HepG2 (cell line): Measurements from ENCODE around the gene RAPGEF5. TPM values are rescaled to one million over a fixed set of nuclear protein-coding genes. Genes with fewer than 3 reads are reported as not detected.

Source experiments
- ATAC-seq: fragments of 200-7000 bp; cut with Tn5 transposase; 3 replicates; pipeline ENCODE4 v1.9.1; 2020; ENCODE audit warnings: mild to moderate bottlenecking, moderate library complexity
- BruUV-seq: library from RNA; stranded (reverse); fragments of 400-500 nt; replicated peaks from 2 replicates; lab custom pipeline; 2021; lab: Mats Ljungman, UMichigan
- CTCF ChIA-PET: fragments of 300-600 bp; formaldehyde crosslinking; extraction: SDS; loops from one replicate; lab custom pipeline; 2021; ENCODE audit warnings: low total read pairs, inconsistent platforms, low intra/inter-chr PET ratio; lab: Yijun Ruan, JAX
- POLR2A ChIA-PET: fragments of 350-600 bp; sonication (Branson Sonifier 250); formaldehyde crosslinking; loops from one replicate; lab custom pipeline; 2020; ENCODE audit warnings: antibody characterized with exemption, inconsistent platforms; lab: Yijun Ruan, JAX
- DNase-seq: peaks from one replicate; pipeline ENCODE4 v3.0.0-alpha.2; 2015; ENCODE audit warnings: low spot score
- FAIRE-seq: peaks from 3 replicates; lab custom pipeline; 2011; peaks lifted over from hg19 to GRCh38; lab: Jason Lieb, UNC
- H2AFZ ChIP-seq: one replicate; pipeline ENCODE4 v1.6.1; 2011; ENCODE audit warnings: low read length, inconsistent platforms
- H3K27ac ChIP-seq: fragments of 300-600 bp; 3 replicates; pipeline ENCODE4 v1.8.0; 2011; ENCODE audit warnings: mixed run types, mild to moderate bottlenecking, mixed read lengths, low read length, inconsistent platforms; ENCODE audit not compliant: insufficient read depth; ENCODE audit errors: extremely low read length
- H3K27me3 ChIP-seq, 2 experiments: fragments of 200-600 bp in 1 of 2; 2 replicates in 1 of 2; 3 replicates in 1 of 2; pipeline versions ENCODE4 v1.6.0 to v1.8.0; 2011; ENCODE audit warnings: low read length in 2 of 2, mild to moderate bottlenecking in 2 of 2, moderate library complexity in 2 of 2, inconsistent platforms in 1 of 2; ENCODE audit not compliant: insufficient read depth in 2 of 2, control insufficient read depth in 1 of 2
- H3K36me3 ChIP-seq, 2 experiments: fragments of 200-600 bp in 1 of 2; replicated peaks in 1 of 2; 2 replicates in 1 of 2; 3 replicates in 1 of 2; pipeline versions ENCODE4 v1.5.1 to v1.8.0; 2011; ENCODE audit warnings: low read length in 2 of 2, inconsistent platforms in 1 of 2; ENCODE audit not compliant: insufficient read depth in 2 of 2, control insufficient read depth in 1 of 2
- H3K4me1 ChIP-seq: 2 replicates; pipeline ENCODE4 v1.5.1; 2012; ENCODE audit warnings: low read length, inconsistent platforms; ENCODE audit not compliant: insufficient read depth
- H3K4me2 ChIP-seq: 2 replicates; pipeline ENCODE4 v1.6.0; 2011; ENCODE audit warnings: low read depth, low read length, inconsistent platforms
- H3K4me3 ChIP-seq, 3 experiments: fragments of 200-600 bp in 1 of 3; sonication (generic), shearing (Covaris generic) in 1 of 3; replicated peaks in 1 of 3; 2 replicates each; pipeline ENCODE4 v1.5.1; 2011 to 2016; ENCODE audit warnings: low read length in 3 of 3, inconsistent platforms in 2 of 3, low read depth in 2 of 3, mild to moderate bottlenecking in 2 of 3, control low read depth in 1 of 3, mixed read lengths in 1 of 3; ENCODE audit not compliant: insufficient read depth in 1 of 3
- H3K79me2 ChIP-seq: one replicate; pipeline ENCODE4 v1.6.1; 2011; ENCODE audit warnings: low read length, inconsistent platforms; ENCODE audit not compliant: insufficient read depth
- H3K9ac ChIP-seq: 2 replicates; pipeline ENCODE4 v1.6.0; 2011; ENCODE audit warnings: mild to moderate bottlenecking, low read depth, low read length, inconsistent platforms; ENCODE audit not compliant: insufficient read depth
- H3K9me3 ChIP-seq: 2 replicates; pipeline ENCODE4 v1.5.1; 2012; ENCODE audit warnings: mild to moderate bottlenecking, low read length
- H4K20me1 ChIP-seq: 2 replicates; pipeline ENCODE4 v1.6.0; 2011; ENCODE audit warnings: inconsistent platforms, mild to moderate bottlenecking, low read length, moderate library complexity; ENCODE audit not compliant: insufficient read depth
- HNRNPLL ChIP-seq: fragments of 200-400 bp; formaldehyde crosslinking; IDR thresholded peaks from 2 replicates; pipeline ENCODE4 v1.6.1; 2017; ENCODE audit warnings: mild to moderate bottlenecking, low read depth, low read length; ENCODE audit not compliant: poor library complexity, severe bottlenecking
- JUNB ChIP-seq: sonication (generic); formaldehyde crosslinking; IDR thresholded peaks from 2 replicates; pipeline ENCODE4 v1.8.0; 2022; ENCODE audit warnings: missing genetic modification reagents, mild to moderate bottlenecking, borderline replicate concordance
- MAFK ChIP-seq, 2 experiments: IDR thresholded peaks in 1 of 2; conservative IDR thresholded peaks in 1 of 2; 2 replicates each; pipeline ENCODE4 v1.6.1; 2011; ENCODE audit warnings: improper control_type of control experiment in 2 of 2, low read length in 2 of 2
- MYPOP ChIP-seq: sonication (generic); formaldehyde crosslinking; IDR thresholded peaks from 2 replicates; pipeline ENCODE4 v1.8.1; 2023; ENCODE audit warnings: mild to moderate bottlenecking, moderate library complexity, missing genetic modification reagents
- NFYC ChIP-seq: IDR thresholded peaks from 2 replicates; pipeline ENCODE4 v1.6.1; 2016; ENCODE audit warnings: missing genetic modification reagents, missing compliant biosample characterization
- ONECUT2 ChIP-seq: sonication (generic); formaldehyde crosslinking; IDR thresholded peaks from 2 replicates; pipeline ENCODE4 v1.4.0; 2020; ENCODE audit warnings: missing genetic modification reagents
- SATB2 ChIP-seq: sonication (generic); formaldehyde crosslinking; IDR thresholded peaks from 2 replicates; pipeline ENCODE4 v1.5.0; 2020; ENCODE audit warnings: missing genetic modification reagents
- SRY ChIP-seq: sonication (generic); formaldehyde crosslinking; IDR thresholded peaks from 2 replicates; pipeline ENCODE4 v1.8.0; 2022; ENCODE audit warnings: mild to moderate bottlenecking, missing genetic modification reagents
- ZNF24 ChIP-seq: fragments of 450-650 bp; IDR thresholded peaks from 2 replicates; pipeline ENCODE4 v1.6.1; 2017; ENCODE audit warnings: antibody characterized with exemption, mild to moderate bottlenecking
- ZNF629 ChIP-seq: sonication (generic); formaldehyde crosslinking; conservative IDR thresholded peaks from 2 replicates; pipeline ENCODE4 v1.5.0; 2020; ENCODE audit warnings: missing genetic modification reagents
- ZNF720 ChIP-seq: sonication (generic); formaldehyde crosslinking; IDR thresholded peaks from 2 replicates; pipeline ENCODE4 v1.4.0; 2020; ENCODE audit warnings: missing genetic modification reagents
- WGBS: methylation state at CpG from one replicate; pipeline ENCODE4 v1.1.6; 2017; ENCODE audit warnings: low lambda C conversion rate; 5-methylcytosine and 5-hydroxymethylcytosine counted together
- in situ Hi-C: cut with HindIII; loops from 2 replicates; pipeline ENCODE4 v1.10.0; 2017; ENCODE audit warnings: low pct_unique_long_range_greater_than_20kb; ENCODE audit not compliant: extremely low pct_ligation_motif_present
- intact Hi-C: fragments of 100-400 bp; cut with micrococcal nuclease; formaldehyde crosslinking; loops from one replicate; pipeline ENCODE4 v1.10.0; 2022; ENCODE audit not compliant: unreplicated experiment
- polyA plus RNA-seq, 8 experiments: library from polyadenylated mRNA; depleted of rRNA in 3 of 8; stranded (reverse) in 7 of 8; unstranded in 1 of 8; fragments of >200 nt; fragmentation: Illumina TruSeq in 4 of 8; extraction: Trizol in 4 of 8; gene quantifications; 2 replicates each; pipeline versions ENCODE4 v1.2.1 to v1.2.3, GENCODE V29; 2011 to 2016; ENCODE audit warnings: low read depth in 4 of 8, missing spikeins in 1 of 8, mixed read lengths in 1 of 8; ENCODE audit not compliant: insufficient read depth in 1 of 8
- total RNA-seq, 5 experiments: library from RNA; depleted of rRNA; stranded (reverse); fragments of >200 nt; fragmentation: Illumina TruSeq; extraction: Trizol; gene quantifications; 2 replicates each; pipeline ENCODE4 v1.2.3, GENCODE V29; 2016; ENCODE audit warnings: low read depth in 1 of 5

The RAPGEF5 gene
- total and polyA plus RNA-seq, 2 of the 13 experiments (the other 11 are each of a cell fraction or from before 2014, with no cell fraction given) = 17.1 to 23.4 TPM

- no peaks in the 10 kb centered on the region for H3K4me1 ChIP-seq
- DNase-seq (no peak), ATAC-seq (no peak), FAIRE-seq (no peak)
- no peak overlapping the region for H3K4me2 ChIP-seq
- no peak for TF ChIP-seq MYPOP
- TF ChIP-seq JUNB = no peak
- no peak for TF ChIP-seq NFYC (CRISPR knock-in tag)
- no peak for TF ChIP-seq SATB2 (CRISPR knock-in tag)
- TF ChIP-seq HNRNPLL = no peak
- no peak for TF ChIP-seq ZNF24
- TF ChIP-seq MAFK (conservative IDR thresholded peaks at IDR 0.05 in 1 of 2, IDR thresholded peaks at IDR 0.05 in 1 of 2; ENCODE audit: low read length in 2 of 2) = no peak
- TF ChIP-seq ONECUT2 (CRISPR knock-in tag) = no peak
- TF ChIP-seq ZNF720 (CRISPR knock-in tag) = no peak
- no peak for TF ChIP-seq SRY
- no peak for TF ChIP-seq ZNF629 (CRISPR knock-in tag)
- peaks cover 19 to 60% of the 10 kb centered on the region in 2 experiments for H3K36me3 ChIP-seq
- in situ Hi-C loops = no loop called here
- no peak overlapping the region for H3K4me3 ChIP-seq
- H3K27ac ChIP-seq = no peak overlapping the region
- H4K20me1 ChIP-seq = no peaks in the 10 kb centered on the region
- no peak overlapping the region for H3K9ac ChIP-seq
- 78% methylated on average over 6 of the region's 6 CpGs for WGBS
- CTCF ChIA-PET = no interaction called here
- H2AFZ ChIP-seq = no peak overlapping the region
- no TSS peak for BruUV-seq
- intact Hi-C loops = no loop called here
- no peaks in the 10 kb centered on the region for H3K27me3 ChIP-seq
- no peaks in the 10 kb centered on the region for H3K79me2 ChIP-seq
- H3K9me3 ChIP-seq = no peaks in the 10 kb centered on the region
- POLR2A ChIA-PET = no interaction called here
These were observed 227.8 kb downstream of the RAPGEF5 start for GRCh38 chr7:22129166-22129565.
